Smooth muscle cell of the brain vasculature (primary cell): ENCODE measurements around the gene MORC3.
A peak's percentile ranks its signal among the peaks of the same experiment; 100 is the strongest.
"Not testable (repeated sequence)": the region's sequence is repeated elsewhere in the genome, so short reads cannot be mapped to it uniquely, and the experiment has no call there.

ENCODE experiments used
- DNase-seq: peaks from one replicate; pipeline ENCODE4 v3.0.0-alpha.2; 2012; ENCODE audit warnings: low read depth, low spot score

The MORC3 gene

DNA sequence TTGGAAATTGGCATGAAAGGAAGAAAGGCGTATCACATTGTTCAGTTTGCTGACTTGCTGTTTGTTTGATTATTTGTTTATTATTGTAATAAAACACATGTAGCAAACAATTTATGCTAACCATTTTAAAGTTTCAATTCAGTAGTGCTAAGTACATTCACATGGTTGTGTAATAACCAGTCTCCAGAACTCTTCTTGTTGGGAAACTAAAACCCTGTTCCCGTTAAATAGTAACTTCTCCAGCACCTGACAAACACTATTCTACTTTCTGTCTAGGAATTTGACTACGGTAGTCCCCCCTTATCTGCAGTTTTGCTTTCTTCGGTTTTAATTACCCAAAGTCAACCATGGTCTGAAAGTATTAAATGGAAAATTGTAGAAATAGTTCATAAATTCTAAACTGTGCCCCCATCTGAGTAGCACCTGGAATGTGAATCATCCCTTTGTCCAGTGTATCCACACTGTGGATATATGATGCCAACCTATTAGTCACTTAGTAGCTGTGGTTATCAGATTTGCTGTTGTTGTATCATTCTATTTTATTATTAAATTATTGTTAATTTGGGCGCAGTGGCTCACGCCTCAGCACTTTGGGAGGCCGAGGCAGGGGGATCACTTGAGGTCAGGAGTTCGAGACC lies 5.5 kb downstream of the MORC3 start:
- DNase-seq, result no peak

DNA sequence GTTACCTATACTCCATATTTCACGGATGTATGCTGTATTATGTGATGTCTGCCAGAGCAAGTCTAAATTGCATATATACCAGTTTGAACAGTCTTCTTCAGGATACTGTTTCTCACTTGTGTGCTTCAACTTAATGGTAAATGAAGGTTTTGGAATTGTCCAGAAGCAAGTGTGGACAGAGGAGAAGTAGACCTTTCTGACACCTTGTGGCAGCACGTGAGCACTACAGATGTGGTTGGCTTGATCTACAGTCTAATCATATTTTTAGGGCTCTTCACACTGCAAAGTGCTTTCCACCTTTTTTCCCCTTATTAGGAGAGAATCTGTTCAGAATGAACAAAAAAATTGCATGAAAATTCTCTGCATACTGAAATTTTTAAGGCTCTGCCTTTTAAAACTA lies 10.9 kb downstream of the MORC3 start:
- no peak for DNase-seq

DNA sequence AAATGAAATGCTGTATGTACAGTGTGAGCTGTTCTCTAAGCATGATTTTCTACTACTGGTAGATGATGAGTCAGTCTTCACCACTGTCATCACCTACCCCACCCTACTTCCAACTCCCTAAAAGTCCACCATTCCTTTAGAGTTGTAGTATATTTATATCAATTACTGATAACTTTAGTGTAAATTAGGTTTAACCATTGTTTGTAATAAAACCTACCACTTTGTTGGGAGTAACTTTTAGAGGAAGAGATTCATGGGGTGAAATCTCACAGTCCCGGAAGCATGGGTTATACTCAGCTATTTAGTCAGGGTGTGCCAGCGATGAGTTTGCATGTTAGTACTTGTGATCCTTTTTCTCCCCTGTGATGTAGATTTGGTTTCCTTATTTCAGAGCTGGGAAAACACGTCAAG lies 17.1 kb downstream of the MORC3 start:
- no peak for DNase-seq

DNA sequence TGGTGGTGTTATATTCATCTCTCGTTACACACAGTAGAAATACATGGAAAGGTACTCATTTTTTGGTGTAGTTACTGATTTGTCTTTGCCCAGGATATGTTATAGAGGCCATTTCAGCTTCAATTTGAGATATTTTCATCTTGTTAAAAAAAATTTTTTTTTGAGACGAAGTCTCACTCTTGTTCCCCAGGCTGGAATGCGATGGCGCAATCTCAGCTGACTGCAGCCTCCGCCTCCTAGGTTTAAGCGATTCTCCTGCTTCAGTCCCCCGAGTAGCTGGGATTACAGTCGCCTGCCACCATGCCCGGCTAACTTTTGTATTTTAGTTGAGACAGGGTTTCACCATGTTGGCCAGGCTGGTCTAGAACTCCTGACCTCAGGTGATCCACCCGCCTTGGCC lies 19.0 kb downstream of the MORC3 start:
- no peak for DNase-seq

DNA sequence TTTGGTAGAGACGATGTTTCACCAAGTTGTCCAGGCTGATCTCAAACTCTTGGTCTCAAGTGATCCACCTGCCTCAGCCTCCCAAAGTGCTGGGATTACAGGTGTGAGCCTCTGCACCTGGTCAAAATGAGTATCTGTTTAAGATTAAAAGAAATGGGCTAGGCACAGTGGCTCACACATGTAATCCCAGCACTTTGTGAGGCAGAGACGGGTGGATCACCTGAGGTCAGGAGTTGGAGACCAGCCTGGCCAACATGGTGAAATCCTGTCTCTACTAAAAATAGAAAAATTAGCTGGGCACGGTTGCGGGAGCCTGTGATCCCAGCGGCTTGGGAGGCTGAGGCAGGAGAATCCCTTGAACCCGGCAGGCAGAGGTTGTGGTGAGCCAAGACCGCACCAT lies 22.6 kb downstream of the MORC3 start:
- not testable (repeated sequence) for DNase-seq

DNA sequence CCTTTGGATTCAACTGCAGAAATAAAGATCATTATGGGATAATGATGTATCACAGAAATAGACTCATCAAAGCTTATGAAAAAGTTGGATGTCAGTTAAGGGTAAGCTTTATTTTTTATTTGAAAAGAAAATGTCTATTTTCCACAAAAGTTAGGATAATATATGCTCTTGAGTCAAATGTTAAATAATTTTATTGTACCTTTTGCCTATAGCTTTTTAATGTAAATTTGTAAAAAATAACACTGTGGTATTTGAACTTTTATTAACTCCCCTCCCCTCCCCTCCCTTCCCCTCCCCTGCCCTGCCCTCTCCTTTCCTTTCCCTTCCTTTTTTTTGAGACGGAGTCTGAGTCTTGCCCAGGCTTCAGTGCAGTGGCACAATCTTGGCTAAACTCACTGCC lies 24.9 kb downstream of the MORC3 start:
- DNase-seq, result no peak

DNA sequence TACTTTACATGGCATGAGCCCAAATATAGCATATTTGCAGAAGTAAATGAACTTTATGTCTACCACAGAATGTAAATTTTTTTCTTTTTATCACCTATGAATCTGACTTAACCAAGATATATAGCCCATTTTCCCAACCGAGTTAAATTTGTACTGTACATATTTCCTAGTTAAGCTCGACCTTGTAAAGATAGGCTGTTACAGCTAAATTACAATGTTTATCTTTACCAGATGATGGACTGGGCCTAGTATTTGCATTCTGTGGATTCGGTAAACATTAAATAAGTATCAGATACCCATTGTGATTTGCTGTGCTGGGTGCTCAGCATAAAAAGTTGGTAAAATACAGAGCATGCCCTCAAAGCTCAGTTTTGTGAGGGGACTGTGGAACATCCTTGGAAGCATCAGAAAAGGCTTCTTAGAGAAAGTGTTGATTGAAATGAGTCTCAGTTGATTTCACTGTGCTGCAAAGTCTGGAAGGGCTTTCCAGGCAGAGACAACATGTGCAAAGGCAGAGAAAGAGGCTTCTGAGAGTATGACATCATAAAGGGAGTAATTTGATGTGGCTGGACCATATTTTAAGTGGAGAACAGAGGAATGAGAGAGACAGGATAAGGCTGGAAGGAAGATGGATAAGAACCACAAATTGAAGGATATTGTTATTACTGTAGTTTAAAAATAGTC lies 27.4 kb downstream of the MORC3 start:
- no peak for DNase-seq

DNA sequence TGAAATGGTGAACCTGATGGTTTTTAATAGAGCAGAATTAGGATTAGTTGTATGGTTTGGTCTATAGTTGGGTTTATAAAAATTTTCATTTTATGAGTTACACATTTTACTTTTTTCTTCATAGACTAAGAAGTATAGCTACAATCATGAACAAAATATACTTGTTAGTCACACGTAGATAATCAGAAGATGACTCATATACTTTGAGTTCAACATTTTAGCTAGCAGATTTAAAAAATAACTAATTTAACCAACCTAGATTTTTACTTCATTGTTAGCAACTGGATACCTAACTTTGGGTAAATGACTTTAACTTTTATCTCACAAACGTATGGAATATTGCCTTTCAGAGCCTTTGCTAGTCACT lies 27.9 kb downstream of the MORC3 start:
- DNase-seq, result no peak

DNA sequence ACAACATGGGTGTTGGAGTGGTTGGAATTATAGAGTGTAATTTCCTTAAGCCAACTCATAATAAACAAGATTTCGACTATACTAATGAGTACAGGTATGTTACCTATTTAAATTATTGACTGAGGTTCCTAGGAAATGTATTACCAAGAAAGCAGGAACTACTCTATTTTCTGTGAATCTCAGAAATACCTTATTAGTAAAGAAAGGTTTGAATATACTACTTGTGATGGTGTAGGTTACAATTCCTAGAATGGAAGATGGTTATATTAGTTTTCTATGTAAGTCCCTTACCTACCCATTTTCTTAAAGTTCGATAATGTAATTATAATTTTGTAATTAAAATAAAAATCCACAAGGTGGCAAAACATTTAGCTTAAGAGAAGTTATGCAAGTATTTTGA lies 29.3 kb downstream of the MORC3 start:
- no peak for DNase-seq

DNA sequence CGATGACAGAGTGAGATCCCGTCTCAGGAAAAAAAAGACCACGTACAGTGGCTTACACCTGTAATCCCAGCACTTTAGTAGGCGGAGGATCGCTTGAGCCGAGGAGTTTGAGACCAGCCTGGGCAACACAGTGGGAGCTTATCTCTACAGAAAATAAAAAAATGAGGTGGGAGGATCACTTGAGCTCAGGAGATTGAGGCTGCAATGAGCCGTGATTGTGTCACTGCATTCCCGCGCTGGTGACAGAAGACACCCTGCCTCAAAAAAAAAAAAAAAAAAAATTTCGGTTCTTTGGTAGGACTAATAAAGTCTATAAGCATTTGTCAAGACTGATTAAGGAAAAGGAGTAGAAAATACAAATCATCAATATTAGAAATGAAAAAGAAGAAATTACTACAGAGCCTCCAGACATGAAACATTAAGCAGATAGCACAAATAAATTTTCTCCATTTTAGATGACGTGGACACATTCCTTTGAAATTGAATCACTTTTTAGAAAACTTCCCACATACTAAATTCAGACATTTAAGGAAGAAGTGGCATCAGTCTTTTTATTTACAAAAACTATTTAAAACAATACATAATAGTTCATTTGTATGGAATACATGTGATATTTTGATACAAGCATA lies 30.4 kb downstream of the MORC3 start:
- no peak for DNase-seq

DNA sequence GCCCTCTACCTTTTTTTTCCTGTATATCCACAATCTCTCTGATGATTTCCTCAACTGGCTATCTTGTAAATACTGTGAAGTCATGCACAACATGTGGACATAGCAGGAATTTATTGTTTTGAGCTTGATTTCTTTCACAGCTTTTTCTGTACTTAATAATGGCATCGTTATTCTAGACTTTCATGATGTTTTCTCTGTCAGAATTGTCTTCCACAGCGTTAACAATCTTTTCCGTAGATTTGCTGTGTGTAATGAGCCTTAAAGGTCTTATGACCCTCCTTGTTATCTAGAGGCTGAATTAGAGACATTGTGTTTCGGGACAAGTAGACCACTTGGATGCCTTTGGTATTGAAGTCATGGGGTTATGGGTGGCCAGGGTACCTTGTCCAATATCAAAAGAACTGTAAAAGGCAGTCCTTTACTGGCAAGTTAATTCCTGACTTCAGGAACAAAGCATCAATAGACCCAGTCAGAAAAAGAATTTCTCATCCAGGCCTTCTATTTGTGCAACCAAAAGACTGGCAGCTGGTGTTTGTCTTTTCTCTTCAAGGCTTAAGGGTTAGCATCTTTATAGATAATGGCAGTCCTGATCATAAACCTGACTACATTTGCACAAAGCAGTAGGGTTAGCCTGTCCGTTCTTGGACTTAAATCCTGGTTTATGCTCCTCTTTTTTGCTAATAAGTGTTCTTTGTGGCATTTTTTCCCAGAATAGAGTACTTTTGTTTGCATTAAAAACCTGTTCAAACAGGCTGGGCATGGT lies 35.1 kb downstream of the MORC3 start:
- no peak for DNase-seq

DNA sequence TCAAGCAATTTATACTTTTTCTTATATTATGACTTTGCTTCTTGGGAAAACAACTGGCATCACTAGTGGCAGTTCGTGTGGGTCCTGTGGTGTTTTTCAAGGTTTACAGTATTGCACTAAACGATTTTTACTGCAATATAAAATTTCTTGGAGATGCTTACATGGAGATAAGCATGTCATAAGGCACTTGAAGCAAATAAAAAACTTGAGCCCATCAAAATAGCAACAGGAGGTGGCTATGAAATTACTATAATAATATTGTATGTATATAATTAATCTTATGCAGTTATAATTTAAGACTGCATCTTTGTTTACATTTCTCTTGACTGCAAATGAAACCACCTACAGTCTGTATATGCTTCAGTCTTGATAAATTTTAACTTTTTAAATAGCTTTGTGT lies 35.9 kb downstream of the MORC3 start:
- DNase-seq, result no peak

DNA sequence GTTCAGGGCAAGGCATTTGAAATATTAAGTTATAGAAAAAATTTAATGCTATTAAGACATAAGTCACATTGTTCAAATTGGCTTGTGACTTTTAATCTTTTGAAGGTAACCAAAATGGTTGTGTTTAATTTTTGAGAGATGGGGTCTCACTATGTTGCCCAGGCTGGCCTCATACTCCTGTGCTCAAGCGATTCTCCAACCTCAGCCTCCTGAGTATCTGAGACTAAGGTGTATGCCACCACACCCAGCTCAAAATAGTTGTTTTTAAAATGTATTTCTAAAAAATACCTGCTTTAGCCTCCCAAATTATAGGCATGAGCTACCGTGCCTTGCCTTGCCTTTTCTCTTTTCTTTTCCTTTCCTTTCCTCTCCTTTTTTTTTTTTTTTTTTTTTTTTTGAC lies 39.2 kb downstream of the MORC3 start:
- DNase-seq, result no peak

DNA sequence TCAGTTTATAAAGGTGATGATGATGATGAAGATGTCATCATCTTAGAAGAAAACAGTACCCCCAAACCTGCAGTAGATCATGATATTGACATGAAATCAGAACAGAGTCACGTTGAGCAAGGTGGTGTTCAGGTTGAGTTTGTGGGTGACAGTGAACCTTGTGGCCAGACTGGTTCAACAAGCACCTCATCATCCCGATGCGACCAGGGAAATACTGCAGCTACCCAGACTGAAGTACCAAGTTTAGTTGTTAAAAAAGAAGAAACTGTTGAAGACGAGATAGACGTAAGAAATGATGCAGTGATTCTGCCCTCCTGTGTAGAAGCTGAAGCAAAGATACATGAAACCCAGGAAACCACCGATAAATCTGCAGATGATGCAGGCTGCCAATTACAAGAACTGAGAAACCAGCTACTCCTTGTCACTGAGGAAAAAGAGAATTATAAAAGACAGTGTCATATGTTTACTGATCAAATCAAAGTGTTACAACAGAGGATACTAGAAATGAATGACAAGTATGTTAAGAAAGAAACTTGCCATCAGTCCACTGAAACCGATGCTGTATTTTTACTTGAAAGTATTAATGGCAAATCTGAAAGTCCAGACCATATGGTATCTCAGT lies 49.2 kb downstream of the MORC3 start:
- no peak for DNase-seq

DNA sequence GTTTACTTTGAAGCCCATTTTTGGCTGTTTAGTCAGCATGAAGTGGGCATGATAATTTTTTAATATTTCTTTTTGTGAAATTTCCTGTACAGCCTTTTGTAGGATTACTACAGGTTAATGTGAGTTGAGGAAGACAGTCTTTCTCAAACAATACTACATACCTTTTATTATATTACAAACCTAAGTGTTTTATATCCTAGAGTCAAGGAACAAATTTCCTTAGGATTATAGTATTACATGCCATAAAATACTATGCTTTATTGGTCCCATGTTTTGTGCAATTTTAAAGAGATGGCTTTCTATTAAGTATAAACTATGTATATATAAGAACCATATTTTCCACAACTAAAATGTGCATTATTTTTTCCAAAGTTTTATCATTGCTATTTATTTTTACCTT lies 56.0 kb downstream of the MORC3 start:
- no peak for DNase-seq

DNA sequence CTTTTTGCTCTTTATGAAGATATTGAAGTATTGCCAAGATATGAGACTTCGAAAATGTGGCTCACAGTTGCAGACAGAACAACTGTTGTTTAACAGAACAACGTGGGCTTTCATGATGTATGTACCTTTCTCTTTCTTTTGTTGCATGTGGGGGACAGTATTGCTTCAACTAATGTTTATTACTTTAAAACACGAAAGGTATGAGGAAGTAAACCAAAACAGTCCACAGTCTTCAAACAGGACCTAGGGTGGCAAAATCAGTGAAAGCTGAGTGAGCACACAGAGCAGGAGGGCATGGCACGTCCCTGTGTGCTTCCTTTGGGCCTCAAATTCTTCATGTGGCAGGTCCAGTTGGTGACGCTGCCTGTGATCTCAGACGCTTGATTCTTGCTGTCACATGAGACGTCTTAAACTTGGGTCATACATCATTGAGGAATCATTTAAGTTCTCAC lies 57.4 kb downstream of the MORC3 start:
- no peak for DNase-seq

DNA sequence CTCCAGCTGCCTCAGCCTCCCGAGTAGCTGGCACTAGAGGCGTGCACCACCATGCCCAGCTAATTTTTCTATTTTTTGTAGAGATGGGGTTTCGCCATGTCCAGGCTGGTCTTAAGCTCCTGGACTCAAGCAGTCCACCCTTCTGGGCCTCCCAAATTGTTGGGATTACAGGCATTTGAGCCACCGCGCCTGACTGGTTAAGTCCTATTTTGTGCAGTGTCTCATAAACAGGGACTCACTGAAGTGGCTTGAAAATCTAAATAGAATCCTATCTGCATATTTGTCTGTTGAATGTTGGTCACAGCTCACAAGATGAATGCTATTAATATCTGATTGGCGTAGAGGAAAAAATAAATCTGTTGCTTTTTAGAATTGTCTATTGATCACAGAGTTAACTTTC lies 59.3 kb downstream of the MORC3 start:
- no peak for DNase-seq

DNA sequence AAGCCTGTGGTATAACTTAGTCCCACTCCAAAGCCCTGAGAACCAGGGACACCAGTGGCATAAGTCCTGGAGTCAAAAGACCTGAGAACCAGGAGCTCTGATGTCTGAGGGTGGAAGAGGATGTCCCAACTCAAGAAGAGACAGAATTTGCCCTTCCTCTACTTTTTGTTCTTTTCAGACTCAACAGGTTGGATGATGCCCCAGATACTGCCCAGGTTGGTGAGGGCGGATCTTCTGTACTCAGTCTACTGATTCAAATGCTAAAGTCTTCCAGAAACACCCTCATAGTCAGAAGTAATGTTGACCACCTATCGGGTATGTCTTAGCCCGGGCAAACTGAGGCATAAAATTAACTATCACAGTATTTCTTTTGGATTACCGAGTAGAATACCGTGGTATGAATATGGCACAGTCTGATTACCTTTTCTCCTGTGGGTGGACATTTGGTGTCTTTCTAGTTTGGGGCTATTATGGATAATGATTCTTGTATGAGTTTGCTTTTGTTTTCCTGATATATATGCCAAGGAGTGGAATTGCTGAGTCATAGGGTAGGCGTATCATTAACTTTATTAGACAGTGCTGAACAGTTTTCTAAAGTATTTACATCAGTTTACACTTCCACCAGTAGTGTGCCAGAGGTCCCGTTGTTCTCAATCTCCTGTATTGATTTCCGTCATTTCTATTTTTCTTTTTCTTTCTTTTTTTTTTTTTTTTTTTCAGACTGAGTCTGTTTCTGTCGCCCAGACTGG lies 62.0 kb downstream of the MORC3 start:
- no peak for DNase-seq

DNA sequence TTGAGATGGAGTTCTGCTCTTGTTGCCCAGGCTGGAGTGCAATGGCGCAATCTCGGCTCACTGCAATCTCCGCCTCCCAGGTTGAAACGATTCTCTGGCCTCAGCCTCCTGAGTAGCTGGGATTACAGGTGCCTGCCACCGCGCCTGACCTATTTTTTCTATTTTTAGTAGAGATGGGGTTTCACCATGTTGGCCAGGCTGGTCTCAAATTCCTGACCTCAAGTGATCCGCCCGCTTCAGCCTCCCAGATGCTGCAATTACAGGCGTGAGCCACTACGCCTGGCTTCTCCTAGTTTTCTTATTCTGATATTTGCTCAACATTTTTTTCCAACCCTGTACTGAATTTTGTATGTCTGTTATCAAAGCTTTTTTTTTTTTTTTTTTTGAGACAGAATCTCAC lies 62.7 kb downstream of the MORC3 start:
- DNase-seq, result not testable (repeated sequence)

DNA sequence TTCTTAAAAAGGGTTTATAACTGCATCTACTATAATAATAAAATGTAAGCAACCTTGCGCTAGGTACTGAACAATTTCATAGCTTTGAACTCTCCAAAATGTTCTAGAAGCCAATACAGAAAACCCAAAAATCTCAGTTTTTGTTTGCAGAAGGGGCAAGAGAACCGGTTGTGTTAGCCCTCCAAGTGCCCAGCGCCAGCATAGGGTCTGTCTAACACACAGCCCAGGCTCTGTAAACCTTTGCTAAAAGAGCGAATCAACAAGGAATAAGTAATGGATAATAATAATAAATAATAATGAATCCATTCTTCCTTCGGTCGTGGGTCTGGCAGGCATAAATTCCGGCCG lies 64.9 kb downstream of the MORC3 start:
- no peak for DNase-seq

DNA sequence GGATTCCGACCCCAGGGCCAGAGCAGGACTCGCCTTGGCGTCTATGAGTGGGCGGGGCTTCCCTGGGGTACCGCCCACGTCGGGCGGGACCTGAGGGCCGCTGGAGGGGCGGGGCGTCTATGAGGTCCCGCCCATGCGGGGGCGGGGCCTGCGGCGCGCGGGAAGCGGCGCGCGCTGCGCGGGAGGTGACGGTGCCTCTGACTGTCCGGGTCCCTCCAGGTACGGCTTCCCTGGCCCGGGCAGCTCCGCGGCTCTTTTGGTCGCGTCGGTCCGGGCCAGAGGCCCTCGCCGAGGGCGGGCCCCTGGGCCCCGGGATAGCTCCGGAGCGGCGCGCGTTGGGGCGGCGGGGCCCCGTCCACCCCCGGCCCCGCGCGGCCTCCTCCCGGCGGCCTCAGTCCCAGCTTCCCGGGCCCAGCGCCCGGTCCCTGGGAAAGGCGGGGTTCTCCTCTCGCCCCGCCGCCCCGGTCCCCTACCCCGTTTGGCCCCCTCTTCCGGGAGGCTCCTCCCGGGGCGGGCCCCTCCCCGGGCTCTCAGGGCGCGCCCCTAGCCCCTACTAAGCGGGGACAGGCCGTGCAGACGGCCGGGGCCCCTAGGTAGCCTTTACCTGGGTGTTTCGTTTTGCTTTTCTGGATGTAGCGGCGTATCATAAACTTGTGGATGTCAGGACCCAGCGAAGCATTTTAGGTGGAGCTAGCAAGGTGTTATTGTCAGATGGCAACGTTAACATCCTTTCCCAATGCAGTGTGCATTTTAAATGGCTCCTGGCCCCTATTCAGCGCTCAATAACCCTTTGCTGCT lies 65.4 kb downstream of the MORC3 start, which contains the start of gene CHAF1B:
TSS of gene CHAF1B (plus strand) at position 160 of the 798 bp plus-strand sequence. CDS start 745 bp downstream, outside the sequence.
- DNase-seq, result peak; percentile 39
